OCI-LY1 (cell line): ENCODE data around the gene CDH26.
"Not testable (repeated sequence)": the region's sequence is repeated elsewhere in the genome, so short reads cannot be mapped to it uniquely, and the experiment has no call there.

Experiments
- EZH2 ChIP-seq: fragments of 200-600 bp; sonication (generic), shearing (Covaris generic); IDR thresholded peaks from 2 replicates; pipeline ENCODE4 v1.8.0; 2017; ENCODE audit warnings: borderline replicate concordance, mixed run types, mild to moderate bottlenecking, antibody characterized with exemption, low read length, moderate library complexity, mixed read lengths
- TF ChIP-seq, protein P1 (sequence below): fragments of 200-600 bp; sonication (generic), shearing (Covaris generic); IDR thresholded peaks from 2 replicates; pipeline ENCODE4 v1.5.1; 2017; ENCODE audit warnings: mild to moderate bottlenecking, antibody characterized with exemption, low read length, moderate library complexity, mixed read lengths

- TF ChIP-seq, protein P1, sequence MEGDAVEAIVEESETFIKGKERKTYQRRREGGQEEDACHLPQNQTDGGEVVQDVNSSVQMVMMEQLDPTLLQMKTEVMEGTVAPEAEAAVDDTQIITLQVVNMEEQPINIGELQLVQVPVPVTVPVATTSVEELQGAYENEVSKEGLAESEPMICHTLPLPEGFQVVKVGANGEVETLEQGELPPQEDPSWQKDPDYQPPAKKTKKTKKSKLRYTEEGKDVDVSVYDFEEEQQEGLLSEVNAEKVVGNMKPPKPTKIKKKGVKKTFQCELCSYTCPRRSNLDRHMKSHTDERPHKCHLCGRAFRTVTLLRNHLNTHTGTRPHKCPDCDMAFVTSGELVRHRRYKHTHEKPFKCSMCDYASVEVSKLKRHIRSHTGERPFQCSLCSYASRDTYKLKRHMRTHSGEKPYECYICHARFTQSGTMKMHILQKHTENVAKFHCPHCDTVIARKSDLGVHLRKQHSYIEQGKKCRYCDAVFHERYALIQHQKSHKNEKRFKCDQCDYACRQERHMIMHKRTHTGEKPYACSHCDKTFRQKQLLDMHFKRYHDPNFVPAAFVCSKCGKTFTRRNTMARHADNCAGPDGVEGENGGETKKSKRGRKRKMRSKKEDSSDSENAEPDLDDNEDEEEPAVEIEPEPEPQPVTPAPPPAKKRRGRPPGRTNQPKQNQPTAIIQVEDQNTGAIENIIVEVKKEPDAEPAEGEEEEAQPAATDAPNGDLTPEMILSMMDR: not testable (repeated sequence)
- not testable (repeated sequence) for TF ChIP-seq EZH2
Measured at GRCh38 chr20:59957568-59957967, 655 bp upstream of the CDH26 start.
